GM23338 (cell line): Measurements from ENCODE around the gene MBD5. TPM values are rescaled to one million over a fixed set of nuclear protein-coding genes. Genes with fewer than 3 reads are reported as not detected.

ENCODE experiments used
- ATAC-seq: fragments of 200-7000 bp; cut with Tn5 transposase; 3 replicates; pipeline ENCODE4 v1.9.1; 2020
- DNase-seq: peaks from one replicate; pipeline ENCODE4 v3.0.0-alpha.2; 2015; ENCODE audit warnings: low spot score
- H2AFZ ChIP-seq: fragments of 200-600 bp; sonication (generic); 2 replicates; pipeline ENCODE4 v1.8.0; 2016; ENCODE audit warnings: antibody characterized with exemption, mild to moderate bottlenecking, moderate library complexity
- H3F3A ChIP-seq: fragments of 200-600 bp; sonication (generic); replicated peaks from 2 replicates; pipeline ENCODE4 v1.8.0; 2017; ENCODE audit warnings: antibody characterized with exemption, mixed run types, low read depth
- H3K27ac ChIP-seq: fragments of 200-600 bp; sonication (generic); 2 replicates; pipeline ENCODE4 v1.6.1; 2016; ENCODE audit warnings: low read depth
- H3K27me3 ChIP-seq: fragments of 200-600 bp; sonication (generic); 2 replicates; pipeline ENCODE4 v1.8.0; 2016; ENCODE audit warnings: mild to moderate bottlenecking, mixed run types, moderate library complexity; ENCODE audit not compliant: insufficient read depth
- H3K36me3 ChIP-seq: fragments of 200-600 bp; sonication (generic); 2 replicates; pipeline ENCODE4 v1.8.0; 2016; ENCODE audit warnings: mild to moderate bottlenecking; ENCODE audit not compliant: insufficient read depth
- H3K4me1 ChIP-seq: fragments of 200-600 bp; sonication (generic); 2 replicates; pipeline ENCODE4 v1.8.0; 2016; ENCODE audit warnings: mild to moderate bottlenecking, moderate library complexity; ENCODE audit not compliant: insufficient read depth
- H3K4me2 ChIP-seq: fragments of 200-600 bp; sonication (generic); 2 replicates; pipeline ENCODE4 v1.7.1; 2017; ENCODE audit warnings: mixed run types
- H3K4me3 ChIP-seq: fragments of 200-600 bp; sonication (generic); 2 replicates; pipeline ENCODE4 v1.6.1; 2016; ENCODE audit warnings: mixed run types
- H3K79me2 ChIP-seq: fragments of 200-600 bp; sonication (generic); replicated peaks from 2 replicates; pipeline ENCODE4 v1.8.0; 2017; ENCODE audit warnings: mild to moderate bottlenecking; ENCODE audit not compliant: insufficient read depth
- H3K9me2 ChIP-seq: fragments of 200-600 bp; sonication (generic); 2 replicates; pipeline ENCODE4 v1.8.0; 2017; ENCODE audit not compliant: insufficient read depth
- H4K20me1 ChIP-seq: fragments of 200-600 bp; sonication (generic); replicated peaks from 2 replicates; pipeline ENCODE4 v1.8.0; 2017; ENCODE audit warnings: mild to moderate bottlenecking; ENCODE audit not compliant: insufficient read depth
- H3K27ac Mint-ChIP-seq: 2 replicates; pipeline ENCODE4 v1.8.0; 2020; ENCODE audit warnings: inconsistent platforms, mild to moderate bottlenecking, moderate library complexity, mixed read lengths
- H3K27me3 Mint-ChIP-seq: 3 replicates; pipeline ENCODE4 v1.8.0; 2022; ENCODE audit warnings: low read depth, mild to moderate bottlenecking, moderate library complexity, mixed read lengths, inconsistent platforms; ENCODE audit not compliant: insufficient read depth, poor library complexity
- H3K36me3 Mint-ChIP-seq: 3 replicates; pipeline ENCODE4 v1.8.0; 2021; ENCODE audit warnings: low read depth, mild to moderate bottlenecking, inconsistent platforms, moderate library complexity, mixed read lengths
- H3K4me1 Mint-ChIP-seq: 3 replicates; pipeline ENCODE4 v1.8.0; 2020; ENCODE audit warnings: mild to moderate bottlenecking, inconsistent platforms, mixed read lengths
- H3K4me3 Mint-ChIP-seq: 3 replicates; pipeline ENCODE4 v1.8.0; 2021; ENCODE audit warnings: moderate library complexity, mild to moderate bottlenecking, inconsistent platforms, mixed read lengths
- H3K9me3 Mint-ChIP-seq: 3 replicates; pipeline ENCODE4 v1.8.0; 2020; ENCODE audit warnings: moderate library complexity, mild to moderate bottlenecking, inconsistent platforms, mixed read lengths
- CREB1 ChIP-seq: fragments of 250-450 bp; sonication (Bioruptor Pico); IDR thresholded peaks from 2 replicates; pipeline ENCODE4 v1.5.0; 2020; ENCODE audit warnings: low read depth, mild to moderate bottlenecking, moderate library complexity
- EZH2 ChIP-seq: fragments of 200-600 bp; sonication (generic); IDR thresholded peaks from one replicate; pipeline ENCODE4 v1.8.0; 2017; ENCODE audit warnings: antibody characterized with exemption, mild to moderate bottlenecking, low read depth; ENCODE audit not compliant: unreplicated experiment
- EZH2phosphoT487 ChIP-seq: fragments of 200-600 bp; sonication (generic); IDR thresholded peaks from one replicate; pipeline ENCODE4 v1.8.1; 2018; ENCODE audit warnings: antibody characterized with exemption; ENCODE audit not compliant: unreplicated experiment
- JUNB ChIP-seq: IDR thresholded peaks from one replicate; pipeline ENCODE4 v1.6.1; 2016; ENCODE audit warnings: antibody characterized with exemption; ENCODE audit not compliant: unreplicated experiment
- NANOG ChIP-seq: IDR thresholded peaks from 2 replicates; pipeline ENCODE4 v1.6.1; 2016; ENCODE audit warnings: antibody characterized with exemption, borderline replicate concordance
- STAT1 ChIP-seq: IDR thresholded peaks from one replicate; pipeline ENCODE4 v1.6.1; 2016; ENCODE audit warnings: antibody characterized with exemption; ENCODE audit not compliant: unreplicated experiment
- polyA plus RNA-seq: library from polyadenylated mRNA; unstranded; fragments of >200 nt; fragmentation: Nextera tagmentation; extraction: Ambion mirVana; gene quantifications from 2 replicates; pipeline ENCODE4 v1.2.1, GENCODE V29; 2016
- total RNA-seq: library from RNA; depleted of rRNA; stranded (reverse); fragments of >200 nt; shearing (Covaris generic); gene quantifications from 2 replicates; pipeline ENCODE4 v1.2.3, GENCODE V29; 2014
- TF ChIP-seq, protein P1 (sequence below): fragments of 250-450 bp; sonication (Bioruptor Pico); IDR thresholded peaks from 2 replicates; pipeline ENCODE4 v1.5.0; 2020; ENCODE audit warnings: mild to moderate bottlenecking, moderate library complexity
- TF ChIP-seq, protein P2 (sequence below), 2 experiments: fragments of 200-600 bp in 1 of 2; sonication (generic) in 1 of 2; conservative IDR thresholded peaks; 2 replicates each; pipeline versions ENCODE4 v1.5.1 to v1.6.1; 2016 to 2017; ENCODE audit warnings: antibody characterized with exemption in 2 of 2, low read depth in 2 of 2, mild to moderate bottlenecking in 2 of 2, moderate library complexity in 1 of 2

MBD5 gene
- total and polyA plus RNA-seq, 2 experiments from 2014 or later: 16.2 to 23.1 TPM

DNA sequence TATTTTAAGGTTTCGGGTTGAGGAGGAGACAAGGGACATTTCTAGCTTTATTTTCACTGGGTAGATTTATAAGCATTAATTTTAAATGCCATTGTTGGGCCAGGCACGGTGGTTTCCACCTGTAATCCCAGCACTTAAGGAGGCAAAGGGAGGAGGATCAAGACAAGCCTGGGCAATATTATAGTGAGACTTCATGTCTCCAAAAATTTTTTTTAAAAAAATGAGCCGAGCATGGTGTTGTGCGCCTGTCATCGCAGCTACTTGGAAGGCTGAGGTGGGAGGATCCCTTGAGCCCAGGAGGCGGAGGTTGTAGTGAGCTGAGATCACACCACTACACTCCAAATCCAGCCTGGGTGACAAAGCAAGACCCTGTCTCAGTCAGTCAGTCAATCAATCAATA lies 45.0 kb downstream of the MBD5 start (continued):
- TF ChIP-seq, protein P1, sequence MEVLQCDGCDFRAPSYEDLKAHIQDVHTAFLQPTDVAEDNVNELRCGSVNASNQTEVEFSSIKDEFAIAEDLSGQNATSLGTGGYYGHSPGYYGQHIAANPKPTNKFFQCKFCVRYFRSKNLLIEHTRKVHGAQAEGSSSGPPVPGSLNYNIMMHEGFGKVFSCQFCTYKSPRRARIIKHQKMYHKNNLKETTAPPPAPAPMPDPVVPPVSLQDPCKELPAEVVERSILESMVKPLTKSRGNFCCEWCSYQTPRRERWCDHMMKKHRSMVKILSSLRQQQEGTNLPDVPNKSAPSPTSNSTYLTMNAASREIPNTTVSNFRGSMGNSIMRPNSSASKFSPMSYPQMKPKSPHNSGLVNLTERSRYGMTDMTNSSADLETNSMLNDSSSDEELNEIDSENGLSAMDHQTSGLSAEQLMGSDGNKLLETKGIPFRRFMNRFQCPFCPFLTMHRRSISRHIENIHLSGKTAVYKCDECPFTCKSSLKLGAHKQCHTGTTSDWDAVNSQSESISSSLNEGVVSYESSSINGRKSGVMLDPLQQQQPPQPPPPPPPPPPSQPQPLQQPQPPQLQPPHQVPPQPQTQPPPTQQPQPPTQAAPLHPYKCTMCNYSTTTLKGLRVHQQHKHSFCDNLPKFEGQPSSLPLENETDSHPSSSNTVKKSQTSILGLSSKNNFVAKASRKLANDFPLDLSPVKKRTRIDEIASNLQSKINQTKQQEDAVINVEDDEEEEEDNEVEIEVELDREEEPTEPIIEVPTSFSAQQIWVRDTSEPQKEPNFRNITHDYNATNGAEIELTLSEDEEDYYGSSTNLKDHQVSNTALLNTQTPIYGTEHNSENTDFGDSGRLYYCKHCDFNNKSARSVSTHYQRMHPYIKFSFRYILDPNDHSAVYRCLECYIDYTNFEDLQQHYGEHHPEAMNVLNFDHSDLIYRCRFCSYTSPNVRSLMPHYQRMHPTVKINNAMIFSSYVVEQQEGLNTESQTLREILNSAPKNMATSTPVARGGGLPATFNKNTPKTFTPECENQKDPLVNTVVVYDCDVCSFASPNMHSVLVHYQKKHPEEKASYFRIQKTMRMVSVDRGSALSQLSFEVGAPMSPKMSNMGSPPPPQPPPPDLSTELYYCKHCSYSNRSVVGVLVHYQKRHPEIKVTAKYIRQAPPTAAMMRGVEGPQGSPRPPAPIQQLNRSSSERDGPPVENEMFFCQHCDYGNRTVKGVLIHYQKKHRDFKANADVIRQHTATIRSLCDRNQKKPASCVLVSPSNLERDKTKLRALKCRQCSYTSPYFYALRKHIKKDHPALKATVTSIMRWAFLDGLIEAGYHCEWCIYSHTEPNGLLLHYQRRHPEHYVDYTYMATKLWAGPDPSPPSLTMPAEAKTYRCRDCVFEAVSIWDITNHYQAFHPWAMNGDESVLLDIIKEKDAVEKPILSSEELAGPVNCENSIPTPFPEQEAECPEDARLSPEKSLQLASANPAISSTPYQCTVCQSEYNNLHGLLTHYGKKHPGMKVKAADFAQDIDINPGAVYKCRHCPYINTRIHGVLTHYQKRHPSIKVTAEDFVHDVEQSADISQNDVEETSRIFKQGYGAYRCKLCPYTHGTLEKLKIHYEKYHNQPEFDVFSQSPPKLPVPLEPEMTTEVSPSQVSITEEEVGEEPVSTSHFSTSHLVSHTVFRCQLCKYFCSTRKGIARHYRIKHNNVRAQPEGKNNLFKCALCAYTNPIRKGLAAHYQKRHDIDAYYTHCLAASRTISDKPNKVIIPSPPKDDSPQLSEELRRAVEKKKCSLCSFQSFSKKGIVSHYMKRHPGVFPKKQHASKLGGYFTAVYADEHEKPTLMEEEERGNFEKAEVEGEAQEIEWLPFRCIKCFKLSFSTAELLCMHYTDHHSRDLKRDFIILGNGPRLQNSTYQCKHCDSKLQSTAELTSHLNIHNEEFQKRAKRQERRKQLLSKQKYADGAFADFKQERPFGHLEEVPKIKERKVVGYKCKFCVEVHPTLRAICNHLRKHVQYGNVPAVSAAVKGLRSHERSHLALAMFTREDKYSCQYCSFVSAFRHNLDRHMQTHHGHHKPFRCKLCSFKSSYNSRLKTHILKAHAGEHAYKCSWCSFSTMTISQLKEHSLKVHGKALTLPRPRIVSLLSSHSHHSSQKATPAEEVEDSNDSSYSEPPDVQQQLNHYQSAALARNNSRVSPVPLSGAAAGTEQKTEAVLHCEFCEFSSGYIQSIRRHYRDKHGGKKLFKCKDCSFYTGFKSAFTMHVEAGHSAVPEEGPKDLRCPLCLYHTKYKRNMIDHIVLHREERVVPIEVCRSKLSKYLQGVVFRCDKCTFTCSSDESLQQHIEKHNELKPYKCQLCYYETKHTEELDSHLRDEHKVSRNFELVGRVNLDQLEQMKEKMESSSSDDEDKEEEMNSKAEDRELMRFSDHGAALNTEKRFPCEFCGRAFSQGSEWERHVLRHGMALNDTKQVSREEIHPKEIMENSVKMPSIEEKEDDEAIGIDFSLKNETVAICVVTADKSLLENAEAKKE (CRISPR knock-in tag): no peak
- TF ChIP-seq CREB1 (CRISPR knock-in tag): no peak
- TF ChIP-seq EZH2phosphoT487: no peak
- TF ChIP-seq, protein P2, sequence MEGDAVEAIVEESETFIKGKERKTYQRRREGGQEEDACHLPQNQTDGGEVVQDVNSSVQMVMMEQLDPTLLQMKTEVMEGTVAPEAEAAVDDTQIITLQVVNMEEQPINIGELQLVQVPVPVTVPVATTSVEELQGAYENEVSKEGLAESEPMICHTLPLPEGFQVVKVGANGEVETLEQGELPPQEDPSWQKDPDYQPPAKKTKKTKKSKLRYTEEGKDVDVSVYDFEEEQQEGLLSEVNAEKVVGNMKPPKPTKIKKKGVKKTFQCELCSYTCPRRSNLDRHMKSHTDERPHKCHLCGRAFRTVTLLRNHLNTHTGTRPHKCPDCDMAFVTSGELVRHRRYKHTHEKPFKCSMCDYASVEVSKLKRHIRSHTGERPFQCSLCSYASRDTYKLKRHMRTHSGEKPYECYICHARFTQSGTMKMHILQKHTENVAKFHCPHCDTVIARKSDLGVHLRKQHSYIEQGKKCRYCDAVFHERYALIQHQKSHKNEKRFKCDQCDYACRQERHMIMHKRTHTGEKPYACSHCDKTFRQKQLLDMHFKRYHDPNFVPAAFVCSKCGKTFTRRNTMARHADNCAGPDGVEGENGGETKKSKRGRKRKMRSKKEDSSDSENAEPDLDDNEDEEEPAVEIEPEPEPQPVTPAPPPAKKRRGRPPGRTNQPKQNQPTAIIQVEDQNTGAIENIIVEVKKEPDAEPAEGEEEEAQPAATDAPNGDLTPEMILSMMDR (conservative IDR thresholded peaks at IDR 0.05; ENCODE audit: low read depth in 2 of 2): no peak
- TF ChIP-seq EZH2: no peak
- TF ChIP-seq NANOG: no peak

DNA sequence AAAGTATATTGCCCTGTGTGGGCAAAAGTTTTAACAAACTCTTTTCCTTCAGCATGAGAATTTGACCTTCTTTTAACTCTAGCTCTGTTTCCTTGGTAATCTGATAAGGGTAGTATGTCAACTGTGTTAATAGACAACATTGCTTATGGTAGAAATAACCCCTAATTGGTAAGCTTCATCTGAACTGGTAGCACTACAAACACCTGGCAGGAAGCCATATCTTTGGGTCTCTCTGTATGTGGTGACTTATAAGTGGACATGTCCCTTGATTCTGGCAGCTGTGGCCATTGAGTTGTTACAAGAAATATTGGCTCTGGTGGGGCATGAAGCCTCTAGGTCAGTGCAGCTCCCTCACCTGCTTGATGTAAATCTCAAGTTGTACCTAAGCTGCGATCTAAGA lies 46.9 kb downstream of the MBD5 start:
- no peak overlapping the region for H3K27ac ChIP-seq
- TF ChIP-seq STAT1 (no peak), JUNB (no peak), EZH2phosphoT487 (no peak)
- TF ChIP-seq, protein P1 (CRISPR knock-in tag): no peak

More for the DNA sequence above, 46.9 kb downstream of the MBD5 start:
- Histone ChIP-seq H3K4me3 (no peak overlapping the region), H3K27me3 (no peaks in the 10 kb centered on the region), H3K36me3 (no peaks in the 10 kb centered on the region), H3K4me1 (0 out of 2 replicates have a peak, but pooled peaks cover 5% of the 10 kb centered on the region), H3K79me2 (no peaks in the 10 kb centered on the region), H2AFZ (no peak overlapping the region), H3F3A (no peaks in the 10 kb centered on the region), H4K20me1 (no peaks in the 10 kb centered on the region; the same call in 1 of the 2 replicates), H3K4me2 (no peak overlapping the region), H3K9me2 (no peaks in the 10 kb centered on the region)
- Mint-ChIP-seq H3K36me3 (no peaks in the 10 kb centered on the region), H3K4me3 (no peak overlapping the region), H3K4me1 (peaks cover 5% of the 10 kb centered on the region), H3K9me3 (no peaks in the 10 kb centered on the region), H3K27ac (no peak overlapping the region), H3K27me3 (peaks cover 2% of the 10 kb centered on the region)
- ATAC-seq (no peak), DNase-seq (no peak)
